Globus pallidus (tissue), 1 donor: Measurements from ENCODE around the gene LPAR2.
"Not testable (repeated sequence)": the region's sequence is repeated elsewhere in the genome, so short reads cannot be mapped to it uniquely, and the experiment has no call there.

Source experiments
- DNase-seq: peaks from one replicate; pipeline ENCODE4 v3.0.0-alpha.2; 2015; ENCODE audit warnings: low spot score

Gene LPAR2

DNA sequence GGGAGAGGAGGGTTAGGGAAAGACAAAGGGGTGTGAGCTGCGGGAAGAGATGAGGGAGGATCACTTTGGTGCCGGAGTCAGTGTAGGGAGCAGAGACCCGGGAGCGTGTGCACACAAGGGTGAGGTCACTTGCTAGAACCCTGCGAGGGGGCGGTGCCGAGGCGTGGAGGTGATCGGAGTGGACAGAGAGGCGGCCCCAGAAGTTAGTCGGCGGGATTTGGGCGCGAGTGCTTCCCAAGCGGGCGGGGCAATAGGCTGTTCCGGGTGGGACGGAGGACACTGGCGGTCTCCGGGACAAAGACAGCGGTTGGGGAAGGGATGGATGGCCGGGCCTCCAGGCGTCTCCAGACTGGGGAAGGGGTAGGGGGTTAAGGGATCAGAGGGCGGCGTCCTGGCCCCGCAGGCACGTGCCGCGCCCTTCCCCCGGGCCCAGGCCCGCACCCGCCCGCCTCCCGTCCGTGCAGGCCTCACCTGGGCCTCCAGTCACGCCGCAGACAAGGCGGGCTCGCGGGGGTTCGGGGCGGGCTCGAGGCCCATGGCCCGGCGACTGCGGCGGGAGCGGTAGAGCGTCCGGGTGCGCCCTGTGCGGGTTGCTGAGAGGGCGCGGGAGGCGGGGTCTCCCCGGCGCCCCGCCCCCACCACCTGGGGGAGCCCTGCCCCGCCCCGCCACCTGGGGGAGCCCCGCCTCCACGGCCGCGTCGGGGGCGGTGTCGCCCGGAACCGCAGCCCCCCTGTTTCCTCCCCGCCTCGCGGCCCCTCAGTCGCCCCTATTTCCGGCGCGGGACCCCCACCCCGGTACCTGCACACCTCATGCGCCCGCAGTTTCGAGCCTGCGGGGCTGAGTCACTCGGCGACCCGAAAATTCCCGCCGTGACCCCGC is at the start of gene LPAR2:
TSS of gene LPAR2 (minus strand) at position 600 of the 880 bp plus-strand sequence. CDS start 945 bp downstream, outside the sequence.
- DNase-seq: no peak

GRCh38 chr19:19677579-19677978 is 49.6 kb upstream of the LPAR2 start:
- no peak for DNase-seq

DNA sequence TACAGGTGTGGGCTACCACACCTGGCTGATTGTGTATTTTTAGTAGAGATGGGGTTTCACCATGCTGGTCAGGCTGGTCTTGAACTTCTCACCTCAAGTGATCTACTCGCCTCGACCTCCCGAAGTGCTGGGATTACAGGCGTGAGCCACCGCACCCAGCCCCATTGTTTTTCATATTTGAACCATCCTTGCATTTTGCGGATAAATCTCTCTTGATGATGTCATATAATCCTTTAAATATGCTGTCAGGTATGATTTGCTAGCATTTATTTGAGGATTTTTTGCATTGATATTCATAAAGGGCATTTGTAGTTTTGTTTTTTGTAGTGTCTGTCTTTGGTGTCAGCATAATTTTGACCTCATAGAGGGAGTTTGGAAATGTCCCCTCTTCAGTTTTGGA is 46.3 kb upstream of the LPAR2 start:
- DNase-seq: no peak

DNA sequence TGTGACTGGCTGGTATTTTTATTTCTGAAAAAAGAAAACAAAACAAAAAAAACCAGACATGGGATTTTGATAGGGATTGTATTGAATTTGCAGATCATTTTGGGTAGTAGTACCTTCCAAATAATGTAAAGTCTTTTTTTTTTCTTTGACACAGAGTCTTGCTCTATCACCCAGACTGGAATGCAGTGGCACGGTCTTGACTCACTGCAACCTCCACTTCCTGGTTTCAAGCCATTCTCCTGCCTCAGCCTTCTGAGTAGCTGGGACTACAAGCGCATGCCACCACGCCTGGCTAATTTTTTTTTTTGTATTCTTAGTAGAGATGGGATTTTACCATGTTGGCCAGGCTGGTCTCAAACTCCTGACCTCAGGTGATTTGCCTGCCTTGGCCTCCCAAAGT is 44.8 kb upstream of the LPAR2 start:
- no peak for DNase-seq

DNA sequence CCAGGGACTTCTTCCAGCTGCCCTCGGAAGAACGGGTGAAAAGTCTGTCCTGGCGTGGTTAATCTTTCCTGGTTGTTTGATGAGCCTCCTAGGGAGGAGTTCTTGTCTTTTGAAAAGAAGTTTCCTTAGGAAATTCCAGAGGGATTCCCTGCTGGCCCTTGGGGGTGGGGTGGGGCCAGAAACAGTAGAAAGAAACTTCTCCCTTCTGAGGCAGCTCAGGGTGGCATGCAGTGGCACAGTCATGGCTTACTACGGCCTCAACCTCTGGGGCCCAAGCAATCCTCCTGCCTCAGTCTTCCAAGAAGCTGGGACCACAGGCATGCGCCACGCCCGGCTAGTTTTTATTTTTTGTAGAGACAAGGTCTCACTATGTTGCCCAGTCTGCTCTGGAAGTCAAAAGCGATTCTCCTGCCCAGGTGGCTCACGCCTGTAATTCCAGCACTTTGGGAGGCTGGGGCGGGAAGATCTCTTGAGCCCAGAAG is 42.1 kb upstream of the LPAR2 start:
- no peak for DNase-seq

DNA sequence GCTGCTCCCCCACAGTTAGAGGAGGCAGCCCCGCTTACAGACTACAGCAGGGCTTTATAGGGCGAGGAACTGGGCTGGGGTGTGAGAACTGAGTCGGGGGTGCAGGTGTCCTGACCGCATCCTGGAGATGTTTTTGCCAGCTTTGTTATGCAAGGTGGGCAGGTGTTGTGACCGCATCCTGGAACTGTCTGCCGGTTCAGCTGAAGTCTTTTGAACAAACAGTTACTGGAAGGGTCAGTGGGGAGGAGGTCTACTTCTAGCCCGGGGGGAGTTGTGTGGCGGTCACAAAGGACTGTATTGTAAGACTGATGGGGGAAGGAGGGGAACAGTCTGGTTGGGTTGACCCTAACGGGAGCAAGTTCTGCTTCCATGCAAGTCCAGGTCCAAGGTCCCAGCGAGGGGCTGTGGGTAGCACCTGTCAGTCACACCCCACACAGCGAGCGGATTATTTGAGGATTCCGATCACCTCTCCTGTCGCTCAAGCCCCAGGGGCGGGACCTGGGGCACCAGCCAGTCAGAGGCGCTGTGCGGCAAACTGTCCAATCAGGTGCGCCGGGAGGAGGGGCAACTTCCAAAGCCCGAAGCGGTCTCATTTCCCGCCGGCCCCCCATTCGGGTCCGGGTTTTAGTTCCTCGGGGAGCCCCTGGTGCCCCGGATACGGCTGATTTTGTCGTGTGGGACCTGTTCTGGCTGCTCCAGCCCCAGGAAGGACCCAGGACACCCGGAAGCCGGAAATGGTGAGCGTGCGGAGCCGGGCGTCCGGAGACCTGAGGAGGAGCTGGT is 40.4 kb upstream of the LPAR2 start, which contains the start of gene ZNF101:
TSS of gene ZNF101 (plus strand) at position 610 of the 783 bp plus-strand sequence. CDS start at position 735, 125 bp downstream.
- DNase-seq: peak; percentile 94

DNA sequence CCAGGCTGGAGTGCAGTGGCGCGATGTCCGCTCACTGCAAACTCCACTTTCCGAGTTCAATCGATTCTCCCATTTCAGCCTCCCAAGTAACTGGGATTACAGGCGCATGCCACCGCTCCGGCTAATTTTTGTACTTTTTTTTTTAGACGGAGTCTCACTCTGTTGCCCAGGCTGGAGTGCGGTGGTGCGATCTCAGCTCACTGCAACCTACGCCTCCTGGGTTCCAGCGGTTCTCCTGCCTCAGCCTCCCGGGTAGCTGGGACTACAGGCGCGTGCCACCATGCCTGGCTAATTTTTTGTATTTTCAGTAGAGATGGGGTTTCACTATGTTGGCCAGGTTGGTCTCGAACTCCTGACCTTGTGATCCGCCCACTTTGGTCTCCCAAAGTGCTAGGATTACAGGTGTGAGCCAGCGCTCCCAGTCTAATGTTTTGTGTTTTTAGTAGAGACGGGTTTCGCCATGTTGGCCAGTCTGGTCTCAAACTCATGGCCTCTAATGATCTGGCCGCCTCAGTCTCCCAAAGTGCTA is 37.5 kb upstream of the LPAR2 start:
- DNase-seq: not testable (repeated sequence)

DNA sequence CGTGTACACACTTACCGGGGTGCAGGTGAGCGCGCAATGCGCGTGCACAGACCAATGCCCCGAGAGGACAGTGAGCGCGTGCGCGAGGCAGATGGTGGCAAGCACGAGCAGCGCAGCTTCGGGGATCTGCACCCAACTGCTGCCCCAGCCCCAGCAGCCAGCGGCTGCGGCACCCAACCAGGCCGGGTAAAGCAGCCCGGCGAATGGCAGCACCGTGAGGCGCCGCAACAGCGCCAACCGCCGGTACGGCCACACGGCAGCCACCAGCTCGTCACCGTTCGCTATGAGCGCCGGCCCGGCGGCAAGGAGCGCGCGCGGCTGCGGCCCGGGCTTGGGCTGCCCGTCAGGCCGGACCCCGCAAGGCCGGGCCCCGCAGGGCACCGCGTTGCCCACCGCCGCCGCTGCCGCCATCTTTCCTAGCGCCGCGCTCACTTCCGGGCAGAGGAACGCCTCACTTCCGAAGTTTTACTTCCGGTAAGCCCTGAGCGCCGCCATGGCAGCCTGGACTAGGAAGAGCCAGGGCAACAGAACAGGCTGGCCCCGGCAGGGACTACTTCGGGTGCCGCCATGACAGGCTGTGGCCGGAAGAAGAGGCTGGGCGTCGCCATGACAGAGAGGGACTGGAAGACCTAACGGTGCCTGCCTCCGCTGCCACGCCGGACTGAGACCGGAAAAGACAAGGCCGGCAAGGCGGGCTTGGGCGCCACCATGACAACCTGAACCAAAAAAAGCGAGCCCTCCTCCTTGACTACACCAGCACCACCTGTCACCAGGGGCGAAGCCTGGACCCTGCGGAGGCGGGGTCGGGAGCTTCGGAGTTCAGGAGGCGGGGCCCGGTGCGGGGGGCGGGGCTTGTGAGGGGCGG is 35.5 kb upstream of the LPAR2 start, which contains the start of gene ATP13A1:
TSS of gene ATP13A1 (minus strand) at position 421 of the 865 bp plus-strand sequence. CDS start at position 411, 10 bp downstream.
- DNase-seq: peak; percentile 98

- DNase-seq: no peak
These were observed 34.8 kb upstream of the LPAR2 start for GRCh38 chr19:19662871-19663255.

DNA sequence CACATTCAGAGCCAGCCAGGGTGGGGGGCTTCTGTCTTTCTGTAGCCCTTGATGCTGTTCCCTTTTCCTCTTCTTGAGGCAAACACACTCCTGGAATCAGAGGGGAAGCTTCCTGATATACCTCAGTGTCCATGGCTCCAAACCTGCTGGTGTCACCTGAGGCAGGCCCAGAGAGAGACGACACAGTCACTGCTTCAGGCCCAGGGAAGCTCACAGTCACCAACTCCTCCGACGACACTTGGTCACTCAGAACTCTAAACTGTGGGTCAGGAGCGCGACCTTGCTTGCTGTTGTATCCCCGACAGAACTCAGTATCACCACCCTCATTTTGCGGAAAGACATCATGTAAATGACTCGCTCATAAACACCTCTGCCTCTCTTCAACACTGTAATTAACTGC is 34.3 kb upstream of the LPAR2 start:
- DNase-seq: no peak

- no peak for DNase-seq
These were observed 33.7 kb upstream of the LPAR2 start for GRCh38 chr19:19661675-19662251.

DNA sequence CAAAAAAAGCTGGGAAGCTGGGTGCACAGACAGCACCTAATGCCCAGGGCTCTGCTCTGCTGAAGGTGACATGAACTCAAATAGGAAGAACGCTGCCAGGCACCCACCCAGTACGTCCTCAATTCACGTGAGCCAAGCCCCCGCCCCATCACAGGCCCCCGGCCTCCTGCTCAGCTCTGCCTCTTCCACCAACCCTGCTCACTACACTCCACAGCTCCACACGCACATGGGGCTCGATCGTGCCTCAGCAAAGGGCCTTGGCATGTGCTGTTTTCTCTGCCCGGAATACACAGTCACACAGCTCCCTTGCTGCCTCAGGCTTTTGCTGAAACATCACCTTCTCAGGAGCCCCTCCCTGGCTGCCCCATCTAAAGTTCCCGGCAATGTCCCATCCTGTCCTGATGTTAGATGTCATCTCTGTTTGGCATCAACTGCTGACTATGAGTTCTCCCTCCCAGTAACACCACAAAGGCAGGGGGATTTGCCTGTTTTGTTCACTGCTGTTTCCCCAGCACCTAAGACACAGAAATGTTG is 33.2 kb upstream of the LPAR2 start:
- no peak for DNase-seq

DNA sequence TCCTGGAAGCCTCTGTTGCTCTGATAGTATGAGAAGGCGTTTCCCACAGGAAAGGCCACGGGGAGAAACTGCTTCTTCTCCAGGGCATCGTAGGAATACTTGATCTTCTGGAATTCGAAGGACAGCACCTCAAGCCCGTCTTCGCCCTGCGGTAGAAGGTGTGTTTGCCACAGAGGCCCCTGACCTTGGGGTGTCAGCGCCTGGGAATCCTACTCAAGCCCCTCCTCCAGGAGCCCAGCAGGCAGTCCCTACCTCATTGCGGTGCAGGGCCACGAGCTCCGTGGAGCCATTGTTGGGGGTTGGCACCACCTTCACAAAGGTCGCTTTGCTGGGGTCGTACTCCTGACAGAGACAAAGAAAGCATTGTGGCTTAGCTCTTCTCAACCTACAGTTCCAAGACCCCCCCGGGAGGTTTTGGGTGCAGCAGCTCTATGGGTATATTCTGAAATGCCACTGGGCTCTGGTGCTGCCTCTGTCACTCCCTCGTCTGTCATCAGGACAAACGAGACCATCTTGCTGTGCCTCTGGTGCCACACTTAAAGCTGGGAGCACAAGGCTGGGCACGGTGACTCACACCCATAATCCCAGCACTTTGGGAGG is 31.7 kb upstream of the LPAR2 start:
- no peak for DNase-seq

DNA sequence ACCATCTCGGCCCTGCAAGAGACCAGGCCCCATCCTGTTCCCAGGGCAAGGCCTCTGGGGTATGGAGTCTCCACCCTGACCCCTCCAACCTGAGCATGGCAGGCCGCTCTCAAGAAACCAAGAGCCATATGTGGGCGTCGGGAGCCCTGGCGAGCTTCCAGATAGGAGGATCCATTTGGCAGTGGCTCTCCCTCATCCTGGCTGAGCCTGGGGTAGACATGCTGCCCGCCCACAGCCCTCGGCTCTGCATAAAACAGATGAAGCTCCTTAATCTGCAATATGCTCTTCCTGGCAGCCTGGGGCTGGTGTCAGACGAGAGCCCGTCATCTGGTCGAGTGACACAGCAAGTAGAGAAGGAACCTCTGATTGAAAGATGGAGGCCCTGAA is 29.4 kb upstream of the LPAR2 start:
- DNase-seq: no peak

- no peak for DNase-seq
These were observed 28.7 kb upstream of the LPAR2 start for GRCh38 chr19:19656451-19657396.

GRCh38 chr19:19655641-19656343 is 27.8 kb upstream of the LPAR2 start:
- no peak for DNase-seq

- DNase-seq: no peak
These were observed 27.1 kb upstream of the LPAR2 start for GRCh38 chr19:19655051-19655594.

DNA sequence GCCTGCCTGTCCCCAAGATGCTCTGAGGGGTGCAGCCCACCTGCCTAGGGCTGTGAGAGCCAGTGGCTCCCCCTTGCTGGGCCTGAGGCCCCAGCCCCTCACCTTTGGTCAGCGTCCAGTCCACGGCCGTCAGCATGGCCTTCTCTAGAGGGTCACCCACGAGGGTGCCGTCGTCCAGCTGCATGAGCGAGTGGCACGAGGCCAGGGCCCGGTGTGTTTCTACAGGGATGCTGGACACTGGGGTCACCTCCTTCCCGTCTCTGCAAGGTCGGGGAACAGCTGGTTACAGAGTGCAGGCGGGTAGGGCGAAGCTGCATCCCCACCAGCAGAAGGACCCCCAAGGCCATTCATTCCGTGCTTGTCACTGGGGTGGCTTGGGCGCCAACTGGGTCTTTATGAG is 26.4 kb upstream of the LPAR2 start:
- DNase-seq: no peak
